NOMO-1 treated with DMSO at 0.1 percent for 48 hours (cell line): ENCODE measurements around the gene MMP13.
A peak's percentile ranks its signal among the peaks of the same experiment; 100 is the strongest.
"Not testable (repeated sequence)": the region's sequence is repeated elsewhere in the genome, so short reads cannot be mapped to it uniquely, and the experiment has no call there.

Source experiments
- DNase-seq: peaks from one replicate; lab custom pipeline; 2025; ENCODE audit not compliant: unreplicated experiment; lab: John Stamatoyannopoulos, UW

Gene MMP13

GRCh38 chr11:102936864-102937509 is 18.5 kb downstream of the MMP13 start:
- no peak for DNase-seq

DNA sequence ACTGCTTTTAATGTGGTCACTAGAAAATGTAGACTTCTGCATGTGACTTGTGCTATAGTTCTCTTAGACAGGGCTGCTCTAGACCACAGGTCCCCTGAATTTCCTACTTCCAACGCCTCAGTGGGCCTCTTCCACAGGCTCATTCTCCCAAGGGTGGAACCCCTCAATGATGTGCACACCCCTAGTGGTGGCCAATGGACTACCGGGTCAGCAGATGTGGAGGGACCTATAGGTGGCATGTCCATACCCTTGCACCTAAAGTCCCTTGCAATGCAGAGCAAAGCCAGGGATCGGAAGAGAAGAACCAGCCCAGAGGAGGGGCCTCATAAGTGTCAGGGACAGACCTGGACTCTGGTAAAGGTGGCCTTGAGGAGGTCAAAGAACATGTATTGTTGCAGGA is 20.0 kb downstream of the MMP13 start:
- no peak for DNase-seq

DNA sequence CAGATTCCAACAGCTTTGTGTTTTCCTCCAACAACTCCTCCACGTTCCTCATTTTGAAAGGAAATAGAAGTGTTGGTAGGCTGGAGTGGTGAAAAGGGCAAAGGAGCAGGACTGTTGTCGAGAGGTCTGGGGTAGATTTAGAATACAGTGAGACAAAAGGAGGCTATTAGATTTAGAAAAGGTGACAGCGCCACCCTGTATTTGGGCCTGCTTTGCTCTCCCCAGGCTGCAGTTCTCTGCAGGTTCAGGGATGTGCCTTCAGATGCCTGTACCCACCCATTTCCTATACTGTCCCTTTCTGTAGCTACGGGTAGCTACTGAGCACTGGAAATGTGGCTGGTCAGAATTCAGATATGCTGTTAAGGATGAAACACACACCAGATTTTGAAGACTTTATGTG is 20.8 kb downstream of the MMP13 start:
- no peak for DNase-seq

DNA sequence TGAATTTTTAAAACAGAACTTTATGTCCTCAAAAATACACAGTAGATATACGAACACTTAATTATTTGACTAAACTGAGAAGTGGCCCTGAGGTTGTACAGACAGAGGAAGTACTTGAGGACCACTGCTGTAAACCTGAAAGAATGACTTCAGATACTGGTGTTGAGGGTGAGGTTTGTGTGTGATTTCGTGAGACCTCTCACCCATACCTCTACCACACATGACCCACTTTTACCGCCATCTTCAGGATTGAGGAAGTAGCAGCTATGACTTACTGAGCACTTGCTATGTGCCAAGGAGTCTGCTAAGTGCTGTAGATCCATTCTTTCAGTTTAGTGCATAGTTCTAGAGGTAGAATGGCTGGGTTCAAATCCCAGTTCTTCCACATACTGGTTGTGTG is 21.9 kb downstream of the MMP13 start:
- peak; percentile 48 for DNase-seq

- DNase-seq: no peak
Measured at GRCh38 chr11:102932678-102933077, 22.9 kb downstream of the MMP13 start.

DNA sequence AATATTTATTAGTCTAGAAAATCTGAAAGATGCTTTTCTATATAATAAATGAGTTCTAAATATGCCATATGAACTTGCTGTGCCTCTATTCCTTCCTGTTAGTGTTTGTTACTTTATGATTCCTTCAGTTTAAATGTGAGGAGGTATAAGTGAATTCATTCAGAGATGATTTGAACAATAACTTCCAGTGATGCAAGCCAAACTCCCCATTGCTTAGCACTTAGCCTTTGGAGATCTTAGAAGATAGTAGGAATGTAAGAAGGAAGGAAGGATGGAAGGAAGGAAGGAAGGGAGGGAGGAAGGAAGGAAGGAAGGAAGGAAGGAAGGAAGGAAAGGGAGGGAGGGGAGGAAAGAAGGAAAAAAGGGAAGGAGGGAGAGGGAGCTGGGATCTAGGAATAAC is 25.1 kb downstream of the MMP13 start:
- DNase-seq: no peak

GRCh38 chr11:102929972-102930371 is 25.6 kb downstream of the MMP13 start:
- peak; percentile 49 for DNase-seq

GRCh38 chr11:102929166-102929565 is 26.4 kb downstream of the MMP13 start:
- no peak for DNase-seq

GRCh38 chr11:102928247-102928646 is 27.3 kb downstream of the MMP13 start:
- DNase-seq: no peak

GRCh38 chr11:102927624-102927990 is 27.9 kb downstream of the MMP13 start:
- DNase-seq: no peak

DNA sequence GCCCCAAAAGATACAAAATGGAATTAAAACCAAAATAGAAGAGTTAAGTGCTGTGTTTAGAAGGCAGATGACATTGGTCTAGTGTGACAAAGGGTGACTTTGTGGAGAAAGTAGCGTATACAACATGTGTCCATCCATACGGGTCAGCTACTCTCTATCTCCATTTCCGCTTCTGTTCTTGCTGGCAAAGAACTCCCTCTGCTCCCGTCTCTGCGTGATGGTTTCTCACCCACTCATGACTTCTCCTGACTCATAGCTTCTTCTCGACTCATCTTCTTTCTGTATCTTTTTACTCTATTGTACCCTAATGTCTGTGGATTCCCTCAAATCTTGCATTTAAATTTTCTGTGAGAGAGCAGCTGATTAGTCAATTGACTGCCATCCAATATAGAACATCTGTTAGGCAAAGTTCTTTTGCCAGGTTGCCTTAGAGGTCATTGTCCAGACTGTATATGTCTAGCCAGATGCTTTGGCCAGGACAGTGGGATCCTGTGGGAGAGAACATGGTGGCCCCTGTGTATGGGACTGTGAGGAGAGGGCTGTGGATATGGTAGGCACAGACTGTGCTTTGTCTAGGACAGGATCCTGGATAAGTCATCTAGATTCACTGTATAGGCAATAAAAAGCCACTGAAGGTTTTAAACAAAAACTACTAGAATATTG is 28.4 kb downstream of the MMP13 start:
- no peak for DNase-seq

DNA sequence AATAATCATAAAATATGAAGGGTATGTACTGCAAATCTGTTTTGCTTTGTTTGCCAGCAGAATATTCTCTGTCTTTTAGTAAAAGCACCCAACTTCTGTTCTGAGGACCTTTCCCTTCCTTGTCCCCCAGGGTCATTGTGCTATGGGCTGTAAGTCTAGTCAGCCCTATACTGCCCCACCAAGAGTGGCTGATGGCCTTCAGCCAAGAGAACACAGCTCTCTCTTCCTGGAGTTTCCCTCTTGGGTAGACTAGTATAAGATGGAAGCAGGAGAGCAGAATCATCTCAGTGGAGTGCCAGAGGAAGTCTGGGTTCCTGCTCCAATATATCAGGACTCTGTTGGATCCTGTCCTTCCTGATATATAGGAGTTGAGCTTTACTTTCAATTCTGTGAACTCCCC is 29.0 kb downstream of the MMP13 start:
- no peak for DNase-seq

DNA sequence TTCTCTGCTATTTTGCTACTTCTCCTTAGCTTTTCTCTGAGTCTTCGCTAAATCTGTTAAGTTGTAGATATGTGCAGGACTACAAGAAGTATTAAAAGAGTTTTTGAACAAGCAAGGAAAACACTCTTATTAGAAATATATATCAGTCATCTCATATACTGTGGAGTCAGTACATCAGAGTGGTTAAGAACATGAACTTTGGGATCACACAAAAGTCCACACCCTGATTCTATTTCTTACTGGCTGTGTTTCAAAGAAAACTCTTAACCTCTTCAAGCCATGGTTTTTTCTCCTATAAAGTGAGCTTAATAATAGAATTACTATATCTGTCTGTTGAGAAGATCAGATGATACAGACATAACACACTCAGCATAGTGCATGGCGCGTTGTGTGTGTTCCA is 29.5 kb downstream of the MMP13 start:
- DNase-seq: no peak

GRCh38 chr11:102924851-102925380 is 30.6 kb downstream of the MMP13 start:
- DNase-seq: peak; percentile 91

- DNase-seq: peak; percentile 67
Measured at GRCh38 chr11:102921587-102922220, 33.8 kb downstream of the MMP13 start.

DNA sequence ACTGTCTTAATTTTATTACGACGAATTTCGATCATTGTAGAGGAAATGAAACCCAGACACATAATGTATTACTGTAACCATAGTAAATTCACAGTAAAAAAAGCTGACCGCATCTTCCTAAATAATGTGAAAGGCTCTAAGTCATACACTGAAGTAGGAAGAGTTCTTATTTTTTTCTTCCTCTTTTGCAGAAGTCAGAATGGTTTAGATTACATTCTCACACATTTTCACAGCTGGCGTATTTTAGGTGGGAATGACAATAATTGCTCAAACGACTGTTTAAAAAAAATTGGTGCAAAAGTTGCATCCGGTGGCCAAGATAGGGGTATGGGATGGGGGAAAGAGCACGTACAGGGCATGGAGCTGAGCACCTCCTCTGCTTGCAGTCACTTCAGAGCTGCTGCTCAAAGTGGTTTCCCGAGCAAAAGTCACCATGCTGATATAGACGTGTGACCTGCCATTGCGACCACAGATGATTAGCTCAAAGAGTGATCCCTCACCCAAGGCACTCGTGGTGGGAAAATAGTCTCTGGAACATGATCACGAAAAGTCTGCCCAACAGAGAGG is 35.3 kb downstream of the MMP13 start:
- peak; percentile 98 for DNase-seq

GRCh38 chr11:102915044-102915375 is 40.5 kb downstream of the MMP13 start:
- DNase-seq: no peak

- DNase-seq: peak; percentile 58
Measured at GRCh38 chr11:102914238-102915043, 41.1 kb downstream of the MMP13 start.

GRCh38 chr11:102912482-102912830 is 43.1 kb downstream of the MMP13 start:
- no peak for DNase-seq

DNA sequence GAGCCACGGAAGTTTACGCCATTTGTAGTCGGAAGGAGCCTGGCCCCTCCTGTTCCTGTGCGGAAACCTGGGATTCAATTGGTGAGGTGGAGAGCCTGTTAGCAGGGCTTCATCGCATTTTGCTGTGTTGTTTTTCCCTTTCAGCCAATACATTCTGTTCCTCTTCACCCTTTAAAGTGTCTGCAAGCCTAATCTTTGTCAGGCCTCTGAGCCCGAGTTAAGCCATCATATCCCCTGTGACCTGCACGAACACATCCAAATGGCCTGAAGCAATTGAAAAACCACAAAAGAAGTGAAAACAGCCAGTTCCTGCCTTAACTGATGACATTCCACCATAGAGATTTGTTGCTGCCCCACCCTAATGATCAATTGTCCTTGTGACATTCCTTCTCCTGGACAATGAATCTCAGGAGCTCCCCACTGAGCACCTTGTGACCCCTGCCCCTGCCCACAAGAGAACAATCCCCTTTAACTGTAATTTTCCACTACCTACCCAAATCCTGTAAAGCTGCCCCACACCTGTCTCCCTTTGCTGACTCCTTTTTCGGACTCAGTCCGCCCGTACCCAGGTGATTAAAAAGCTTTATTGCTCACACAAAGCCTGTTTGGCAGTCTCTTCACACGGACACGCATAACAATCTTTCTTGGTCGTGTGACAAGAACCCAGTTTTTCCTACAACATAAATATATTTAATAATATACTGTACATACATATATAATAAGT is 43.6 kb downstream of the MMP13 start:
- DNase-seq: no peak

- not testable (repeated sequence) for DNase-seq
Measured at GRCh38 chr11:102905848-102906247, 49.7 kb downstream of the MMP13 start.
